ENCODE measurements around the gene BCL6.

BCL6 gene

DNA sequence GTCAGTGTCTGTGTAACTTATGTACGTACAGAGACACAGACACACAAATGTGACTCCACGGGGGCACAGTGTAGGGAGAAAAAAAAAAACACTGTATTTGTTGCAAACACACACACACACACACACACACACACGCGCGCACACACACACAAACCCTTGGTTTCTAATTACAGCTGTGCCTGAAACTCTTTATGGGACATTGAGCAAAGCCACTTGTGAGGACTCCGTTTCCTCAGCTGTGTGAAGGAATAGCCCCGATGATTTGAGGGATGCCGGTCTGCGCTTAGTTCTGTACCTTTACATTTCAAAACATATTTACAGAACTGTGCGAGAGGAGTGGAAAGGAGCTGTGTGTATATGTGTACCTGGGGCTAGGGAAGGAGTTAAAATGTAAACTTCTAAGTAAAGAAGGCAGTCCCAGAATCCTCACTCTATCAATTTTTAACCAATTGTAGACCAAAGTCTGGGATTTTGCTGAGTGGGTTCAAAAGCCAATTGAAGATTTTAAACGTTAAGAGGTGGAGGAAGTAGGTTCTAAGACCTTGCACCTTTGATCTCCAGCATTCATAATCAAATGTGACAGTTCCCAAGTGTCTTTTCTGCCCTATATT, 5.3 kb upstream of the BCL6 start:
- DNase-seq (ENCODE audit: low read depth in 1 of 2, low spot score in 1 of 2): no peak
- TF ChIP-seq JUND (IDR thresholded peaks at IDR 0.05; ENCODE audit: low read depth): no peak
- in situ Hi-C loops (cut with HindIII; ENCODE audit: low pct_unique_long_range_greater_than_20kb, low sequenced_read_pairs): no loop called here

DNA sequence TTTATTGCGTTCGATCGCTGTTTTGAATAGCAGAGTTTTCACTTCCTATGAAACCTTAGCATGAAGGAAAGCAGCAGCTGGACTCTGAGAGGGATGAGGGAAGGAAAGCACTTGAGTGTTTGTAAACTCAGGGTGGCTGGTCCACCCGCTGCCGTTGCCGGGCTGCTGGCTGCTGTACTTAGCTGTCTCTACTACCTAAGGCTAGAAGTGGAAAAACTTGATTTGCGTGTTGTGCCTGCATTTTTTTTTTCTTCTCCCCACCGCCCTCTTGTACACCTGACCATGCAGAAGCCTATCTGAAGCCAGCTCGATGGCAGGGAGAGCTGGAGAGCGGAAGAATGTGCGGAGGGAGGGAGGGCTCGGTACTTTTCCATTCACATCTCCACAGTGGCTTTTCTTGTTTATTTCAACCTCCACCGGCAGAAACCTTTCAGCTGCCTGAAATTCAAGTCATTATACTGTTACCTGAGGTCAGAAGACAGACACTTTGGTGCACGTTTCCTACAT, 4.8 kb upstream of the BCL6 start:
- in situ Hi-C loops (cut with HindIII; ENCODE audit: low pct_unique_long_range_greater_than_20kb, low sequenced_read_pairs): no loop called here
- peak; percentile 64 to 100 for DNase-seq (ENCODE audit: low read depth in 1 of 2, low spot score in 1 of 2)
- TF ChIP-seq JUND (IDR thresholded peaks at IDR 0.05; ENCODE audit: low read depth): 0 out of 2 replicates have a peak, but pooled peaks have one; percentile 39

GRCh38 chr3:187748050-187748481, 2.8 kb upstream of the BCL6 start:
- DNase-seq (ENCODE audit: low read depth in 1 of 2, low spot score in 1 of 2): peak in 1 of 2 experiments; percentile 95
- in situ Hi-C loops (cut with HindIII; ENCODE audit: low pct_unique_long_range_greater_than_20kb, low sequenced_read_pairs): loop anchor here (25.0 kb wide), 3 partner anchors 289 to 1189 kb away; no protein-coding TSS in a partner anchor
- no peak for TF ChIP-seq JUND (IDR thresholded peaks at IDR 0.05; ENCODE audit: low read depth)

DNA sequence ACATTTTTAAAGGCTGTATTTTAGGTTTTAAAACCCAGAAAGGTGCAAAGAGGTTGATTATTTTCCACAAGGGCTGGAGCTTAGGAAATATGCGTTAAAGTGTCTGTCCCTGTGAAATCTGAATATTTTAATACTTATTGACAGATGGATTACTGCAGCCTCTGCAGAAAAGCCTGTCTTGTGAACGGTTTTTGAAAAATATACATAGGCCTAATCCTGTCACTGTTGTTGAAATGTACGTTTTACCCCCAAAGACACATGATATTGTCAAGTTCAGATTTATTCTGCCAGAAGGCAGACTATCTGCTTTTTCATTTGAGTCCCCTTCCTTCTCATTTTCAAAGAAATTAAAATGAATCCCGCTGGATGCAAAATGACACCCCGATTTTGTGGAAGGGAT, 2.2 kb upstream of the BCL6 start:
- TF ChIP-seq JUND (IDR thresholded peaks at IDR 0.05; ENCODE audit: low read depth): no peak
- DNase-seq (ENCODE audit: low read depth in 1 of 2, low spot score in 1 of 2): no peak
- in situ Hi-C loops (cut with HindIII; ENCODE audit: low pct_unique_long_range_greater_than_20kb, low sequenced_read_pairs): loop anchor here (25.0 kb wide), 3 partner anchors 290 to 1190 kb away; no protein-coding TSS in a partner anchor

DNA sequence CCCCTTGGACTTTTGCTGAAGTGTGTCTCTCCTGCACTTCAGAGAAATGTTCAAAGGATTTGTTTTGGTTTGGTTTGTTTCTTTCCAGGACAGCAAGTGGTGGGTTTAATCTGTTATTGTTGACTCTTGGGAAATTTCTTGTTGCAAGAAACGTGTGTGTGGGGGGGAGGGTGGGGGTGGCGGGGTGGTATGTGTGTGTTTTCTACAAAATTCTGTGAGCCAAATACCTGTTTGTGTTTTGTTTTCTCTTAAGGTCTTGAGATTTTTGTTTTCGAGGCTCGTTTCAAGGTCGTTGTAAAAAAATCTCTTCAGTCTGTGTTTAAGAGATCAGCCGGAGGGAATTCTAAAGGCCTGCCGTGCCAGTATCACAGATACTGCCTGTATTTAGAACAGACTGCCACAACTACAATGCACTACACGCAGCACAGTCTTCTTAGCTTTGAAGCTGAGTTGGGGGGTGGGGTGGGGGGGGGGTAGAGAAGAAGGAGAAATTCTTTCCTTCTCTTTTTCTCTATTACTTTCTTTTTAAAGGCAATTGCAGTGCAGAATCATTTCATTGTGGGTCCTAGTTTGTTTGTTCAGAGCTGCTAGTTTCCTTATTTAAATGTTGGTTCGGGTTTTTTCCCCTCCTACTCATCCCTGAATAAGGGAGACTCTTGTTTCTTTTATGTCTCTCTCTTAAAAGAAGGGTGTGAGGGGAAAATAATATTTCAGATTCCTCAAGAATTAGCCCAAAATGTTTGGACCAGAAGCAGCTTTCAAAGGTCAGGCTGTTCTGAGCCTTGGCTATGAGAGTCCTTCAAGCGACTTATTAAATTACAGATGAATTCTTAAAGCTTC, 1.4 kb upstream of the BCL6 start:
- DNase-seq (ENCODE audit: low read depth in 1 of 2, low spot score in 1 of 2): peak in 1 of 2 experiments; percentile 58
- in situ Hi-C loops (cut with HindIII; ENCODE audit: low pct_unique_long_range_greater_than_20kb, low sequenced_read_pairs): loop anchor here (25.0 kb wide), 3 partner anchors 291 to 1191 kb away; no protein-coding TSS in a partner anchor
- no peak for TF ChIP-seq JUND (IDR thresholded peaks at IDR 0.05; ENCODE audit: low read depth)

GRCh38 chr3:187746059-187746441, 782 bp upstream of the BCL6 start:
- in situ Hi-C loops (cut with HindIII; ENCODE audit: low pct_unique_long_range_greater_than_20kb, low sequenced_read_pairs): loop anchor here (25.0 kb wide), 3 partner anchors 291 to 1191 kb away; no protein-coding TSS in a partner anchor
- no peak for TF ChIP-seq JUND (IDR thresholded peaks at IDR 0.05; ENCODE audit: low read depth)
- DNase-seq (ENCODE audit: low read depth in 1 of 2, low spot score in 1 of 2): no peak

DNA sequence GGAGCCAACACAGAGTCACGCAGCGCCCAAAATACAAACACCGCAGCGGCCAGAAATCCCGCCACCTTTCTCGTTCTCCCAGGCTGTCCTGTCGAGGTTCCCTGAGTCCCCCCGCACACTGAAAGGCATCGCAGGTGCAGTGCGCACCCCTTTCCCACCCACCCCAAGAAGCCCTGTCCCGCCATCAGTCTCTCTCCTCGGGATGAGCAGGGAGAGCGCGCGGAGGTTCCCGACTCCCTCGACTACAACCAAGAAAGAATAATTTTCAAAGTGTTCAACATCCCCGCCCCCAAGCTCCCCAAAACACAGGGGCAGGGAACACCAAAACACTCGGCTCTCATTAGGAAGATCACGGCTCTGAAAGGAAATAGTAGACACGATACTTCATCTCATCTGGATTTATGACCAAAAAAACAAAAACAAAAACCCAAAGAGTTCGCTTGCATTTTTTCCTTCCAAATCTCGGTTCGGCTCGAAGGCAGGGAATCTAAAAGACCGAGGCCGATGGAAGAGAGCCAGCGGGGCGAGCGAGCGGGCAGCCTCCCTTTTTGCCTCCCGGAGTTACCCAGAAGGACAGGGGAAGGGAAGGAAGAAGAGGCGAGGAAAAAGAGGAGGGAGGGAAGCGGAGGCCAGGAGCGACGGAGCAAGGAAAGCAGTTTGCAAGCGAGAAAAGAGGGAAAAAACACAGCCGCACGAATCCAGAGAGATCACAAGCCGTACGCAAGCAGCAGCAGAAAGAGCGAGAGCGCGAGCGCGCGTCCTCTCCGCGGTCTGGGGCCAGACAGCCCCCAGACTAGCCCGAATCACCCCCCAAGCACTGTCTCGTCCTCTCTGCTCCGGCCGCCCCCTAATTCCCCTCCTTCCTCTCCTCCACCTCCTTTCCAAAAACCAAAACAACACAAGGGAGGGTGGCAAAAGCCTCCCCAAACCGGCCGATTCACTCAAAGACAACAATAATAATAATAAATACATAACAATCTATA, 808 bp downstream of the BCL6 start:
- peak in 1 of 2 experiments; percentile 57 for DNase-seq (ENCODE audit: low read depth in 1 of 2, low spot score in 1 of 2)
- in situ Hi-C loops (cut with HindIII; ENCODE audit: low pct_unique_long_range_greater_than_20kb, low sequenced_read_pairs): loop anchor here (25.0 kb wide), 3 partner anchors 293 to 1193 kb away; no protein-coding TSS in a partner anchor
- TF ChIP-seq JUND (IDR thresholded peaks at IDR 0.05; ENCODE audit: low read depth): no peak

DNA sequence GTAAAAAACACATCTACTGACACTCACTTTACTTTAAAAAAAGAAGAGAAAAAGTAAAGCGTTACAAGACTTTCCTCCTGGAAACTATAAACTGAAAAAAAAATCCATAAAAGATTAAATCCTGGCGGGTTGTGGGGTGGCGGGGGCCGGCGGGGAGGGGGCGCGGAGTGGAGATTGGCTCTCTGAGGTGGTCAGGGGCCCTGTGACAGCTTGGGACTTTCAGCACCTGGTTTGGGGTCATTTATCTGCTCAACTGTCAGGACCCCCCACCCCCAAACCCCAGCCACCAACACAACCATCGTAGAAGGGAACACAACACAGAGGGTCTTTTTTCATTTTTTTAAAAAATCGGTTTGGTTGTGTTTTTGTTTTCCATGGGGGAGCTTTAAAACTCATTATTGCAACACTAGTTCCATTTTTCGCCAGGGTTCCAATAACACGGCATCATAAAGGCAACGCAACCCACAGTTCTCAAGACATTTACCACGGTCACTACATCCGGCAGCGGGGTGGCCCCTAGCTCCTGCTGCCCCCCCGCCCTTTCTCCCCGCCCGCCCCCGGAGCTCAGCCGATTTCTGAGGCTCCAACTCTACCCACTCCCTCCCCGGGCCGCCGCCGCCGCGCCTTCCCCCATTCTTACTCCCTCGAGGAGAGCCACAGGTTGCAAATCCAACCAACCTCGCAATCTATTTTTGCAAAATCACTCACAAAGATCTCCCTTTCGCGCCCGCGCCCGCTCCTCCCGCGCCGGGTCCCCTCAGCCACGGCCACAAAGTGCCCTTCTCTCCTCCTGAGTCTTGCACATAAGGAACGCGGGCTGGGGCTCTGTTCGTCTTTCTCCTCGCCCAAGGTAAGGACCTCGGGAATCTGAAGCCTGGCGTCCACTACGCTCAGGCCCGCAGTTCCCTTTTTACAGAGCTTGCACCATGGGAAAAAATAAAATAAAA, 1.8 kb downstream of the BCL6 start:
- in situ Hi-C loops (cut with HindIII; ENCODE audit: low pct_unique_long_range_greater_than_20kb, low sequenced_read_pairs): loop anchor here (25.0 kb wide), 3 partner anchors 294 to 1194 kb away; no protein-coding TSS in a partner anchor
- TF ChIP-seq JUND (IDR thresholded peaks at IDR 0.05; ENCODE audit: low read depth): no peak

DNA sequence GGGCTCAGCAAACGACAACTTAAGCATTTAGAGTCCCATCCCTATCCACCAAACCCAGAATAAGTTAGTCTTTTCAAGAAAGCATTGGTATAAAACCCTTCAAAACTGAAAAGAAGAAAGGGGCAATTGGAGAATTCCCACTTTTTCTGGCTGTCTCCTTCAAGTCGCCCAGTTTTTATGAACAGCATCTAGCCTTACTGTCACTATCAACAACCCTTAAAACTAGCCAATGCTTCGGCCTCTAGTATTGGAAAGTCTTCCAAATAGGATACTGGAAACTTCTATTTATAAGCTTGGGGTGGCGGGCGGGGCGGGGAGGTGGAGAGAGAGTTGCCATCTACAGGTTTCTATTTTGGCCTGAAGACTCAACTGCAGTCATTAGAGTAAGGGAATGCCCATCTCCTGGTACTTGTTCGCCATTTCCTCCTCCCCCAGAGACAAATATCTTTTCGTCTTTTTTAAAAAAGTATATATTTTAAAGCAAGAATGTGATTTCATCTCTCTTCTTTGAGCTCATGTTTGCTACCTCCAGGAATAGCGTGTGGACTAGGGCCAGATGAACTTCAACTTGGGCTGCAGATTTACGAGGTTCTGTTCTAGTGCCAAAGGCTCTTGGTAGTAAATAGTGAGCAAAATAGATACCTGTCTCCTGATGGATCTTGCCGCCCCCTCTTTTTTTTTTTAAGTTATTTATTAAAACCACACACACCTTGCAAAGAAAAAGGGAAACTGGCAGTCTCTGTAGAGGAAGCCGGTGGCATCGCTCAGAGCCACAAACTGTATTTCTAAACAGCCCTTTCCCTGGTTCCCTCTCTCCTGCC, 2.7 kb downstream of the BCL6 start:
- no peak for TF ChIP-seq JUND (IDR thresholded peaks at IDR 0.05; ENCODE audit: low read depth)
- in situ Hi-C loops (cut with HindIII; ENCODE audit: low pct_unique_long_range_greater_than_20kb, low sequenced_read_pairs): loop anchor here (25.0 kb wide), 3 partner anchors 295 to 1195 kb away; no protein-coding TSS in a partner anchor
- DNase-seq (ENCODE audit: low read depth in 1 of 2, low spot score in 1 of 2): peak; percentile 47 to 73

More for the DNA sequence above, 1.8 kb downstream of the BCL6 start:
- peak in 1 of 2 experiments; percentile 44 for DNase-seq (ENCODE audit: low read depth in 1 of 2, low spot score in 1 of 2)
